ENCODE measurements around the gene HBG2. TPM values are rescaled to one million over a fixed set of nuclear protein-coding genes. Genes with fewer than 3 reads are reported as not detected.

HBG2 gene
- total RNA-seq, 1 donor from 2014 or later, result not detected

GRCh38 chr11:5235364-5236095 lies 19.1 kb downstream of the HBG2 start:
- Histone ChIP-seq H3K27ac (replicated peaks) (no peak overlapping the region), H3K36me3 (no peaks in the 10 kb centered on the region)

GRCh38 chr11:5234381-5234834 lies 20.2 kb downstream of the HBG2 start, which contains the start of gene HBD:
TSS of gene HBD (minus strand) at chr11:5234483. CDS start at chr11:5234433, 50 bp downstream.
- intact Hi-C loops (cut with micrococcal nuclease), result no loop called here
- H3K4me1 ChIP-seq, result no peaks in the 10 kb centered on the region
- H3K36me3 ChIP-seq, result no peaks in the 10 kb centered on the region
- no peak within 1 kb of the TSS for H3K27ac ChIP-seq (replicated peaks)
- H3K4me3 ChIP-seq, result no peak within 1 kb of the TSS
- H3K9me3 ChIP-seq (replicated peaks), result no peaks in the 10 kb centered on the region
- TF ChIP-seq CTCF (IDR thresholded peaks at IDR 0.05; ENCODE audit: borderline replicate concordance), result no peak
- DNase-seq, result no peak
- H3K27me3 ChIP-seq (ENCODE audit: low read depth), result peaks cover 5% of the 10 kb centered on the region

More at GRCh38 chr11:5235364-5236095, 19.1 kb downstream of the HBG2 start:
- Histone ChIP-seq H3K4me1 (no peaks in the 10 kb centered on the region), H3K27me3 (ENCODE audit: low read depth) (peaks cover 8% of the 10 kb centered on the region), H3K4me3 (no peak overlapping the region), H3K9me3 (replicated peaks) (no peaks in the 10 kb centered on the region)
- intact Hi-C loops (cut with micrococcal nuclease), result no loop called here
- TF ChIP-seq CTCF (IDR thresholded peaks at IDR 0.05; ENCODE audit: borderline replicate concordance), result no peak
- DNase-seq, result no peak

- Histone ChIP-seq H3K4me1 (no peaks in the 10 kb centered on the region), H3K4me3 (no peak overlapping the region), H3K9me3 (replicated peaks) (no peaks in the 10 kb centered on the region), H3K36me3 (no peaks in the 10 kb centered on the region), H3K27me3 (ENCODE audit: low read depth) (peaks cover 2% of the 10 kb centered on the region), H3K27ac (replicated peaks) (no peak overlapping the region)
- no peak for TF ChIP-seq CTCF (IDR thresholded peaks at IDR 0.05; ENCODE audit: borderline replicate concordance)
- intact Hi-C loops (cut with micrococcal nuclease), result no loop called here
- no peak for DNase-seq
These were observed 21.3 kb downstream of the HBG2 start for GRCh38 chr11:5233307-5233706.

GRCh38 chr11:5232821-5233220 lies 21.8 kb downstream of the HBG2 start:
- H3K9me3 ChIP-seq (replicated peaks), result no peaks in the 10 kb centered on the region
- intact Hi-C loops (cut with micrococcal nuclease), result no loop called here
- TF ChIP-seq CTCF (IDR thresholded peaks at IDR 0.05; ENCODE audit: borderline replicate concordance), result no peak
- DNase-seq, result no peak
- peaks cover 7% of the 10 kb centered on the region for H3K27me3 ChIP-seq (ENCODE audit: low read depth)
- H3K36me3 ChIP-seq, result no peaks in the 10 kb centered on the region
- H3K4me1 ChIP-seq, result no peaks in the 10 kb centered on the region
- no peak overlapping the region for H3K4me3 ChIP-seq
- H3K27ac ChIP-seq (replicated peaks), result no peak overlapping the region

- Histone ChIP-seq H3K9me3 (replicated peaks) (no peaks in the 10 kb centered on the region), H3K27ac (replicated peaks) (no peak overlapping the region), H3K36me3 (no peaks in the 10 kb centered on the region), H3K4me3 (no peak overlapping the region), H3K27me3 (ENCODE audit: low read depth) (peaks cover 11% of the 10 kb centered on the region), H3K4me1 (no peaks in the 10 kb centered on the region)
- DNase-seq, result no peak
- intact Hi-C loops (cut with micrococcal nuclease), result no loop called here
- TF ChIP-seq CTCF (IDR thresholded peaks at IDR 0.05; ENCODE audit: borderline replicate concordance), result no peak
These were observed 22.4 kb downstream of the HBG2 start for GRCh38 chr11:5232176-5232575.

All from left ventricle myocardium inferior (tissue), 1 donor.